ENCODE measurements around the gene AHI1. TPM values are rescaled to one million over a fixed set of nuclear protein-coding genes. Genes with fewer than 3 reads are reported as not detected.

The AHI1 gene
- total and polyA plus RNA-seq, 2 of the 13 experiments (the other 11 are each of a cell fraction or from before 2014, with no cell fraction given), result 7.2 to 18.6 TPM

GRCh38 chr6:135268740-135269139 is 228.8 kb downstream of the AHI1 start:
- H3K4me2 ChIP-seq (ENCODE audit: low read depth, low read length), result no peak overlapping the region
- no peaks in the 10 kb centered on the region for H3K79me2 ChIP-seq (ENCODE audit: insufficient read depth, low read length)
- WGBS (ENCODE audit: low lambda C conversion rate), result 85% methylated on average over 3 of the region's 3 CpGs
- in situ Hi-C loops (cut with HindIII; ENCODE audit: extremely low pct_ligation_motif_present, low pct_unique_long_range_greater_than_20kb) (no loop called here), intact Hi-C loops (cut with micrococcal nuclease; ENCODE audit: unreplicated experiment) (no loop called here)
- no peak overlapping the region for H3K27ac ChIP-seq (ENCODE audit: extremely low read length, insufficient read depth, low read length)
- ATAC-seq (no peak), FAIRE-seq (no peak), DNase-seq (ENCODE audit: low spot score) (no peak)
- peaks cover 35% of the 10 kb centered on the region for H3K4me1 ChIP-seq (ENCODE audit: insufficient read depth, low read length)
- TF ChIP-seq ZNF20 (CRISPR knock-in tag; IDR thresholded peaks at IDR 0.05), result no peak
- no peak for TF ChIP-seq ZSCAN29 (CRISPR knock-in tag; conservative IDR thresholded peaks at IDR 0.05)
- TF ChIP-seq SNAPC2 (CRISPR knock-in tag; IDR thresholded peaks at IDR 0.05), result no peak
- TF ChIP-seq ZNF274 (CRISPR knock-in tag; IDR thresholded peaks at IDR 0.05), result no peak
- no peak for TF ChIP-seq ZNF704 (CRISPR knock-in tag; IDR thresholded peaks at IDR 0.05; ENCODE audit: borderline replicate concordance)
- TF ChIP-seq NCOA5 (CRISPR knock-in tag; IDR thresholded peaks at IDR 0.05), result no peak
- TF ChIP-seq FOXO1 (CRISPR knock-in tag; IDR thresholded peaks at IDR 0.05), result no peak
- no peak for TF ChIP-seq GTF2F1 (IDR thresholded peaks at IDR 0.05; ENCODE audit: low read length)
- no peak for TF ChIP-seq JUN (CRISPR knock-in tag; IDR thresholded peaks at IDR 0.05)
- TF ChIP-seq PRMT3 (CRISPR knock-in tag; IDR thresholded peaks at IDR 0.05; ENCODE audit: borderline replicate concordance, low read depth), result no peak
- TF ChIP-seq CEBPZ (IDR thresholded peaks at IDR 0.05; ENCODE audit: low read length), result no peak
- TF ChIP-seq MED8 (CRISPR knock-in tag; IDR thresholded peaks at IDR 0.05; ENCODE audit: insufficient replicate concordance), result no peak
- TF ChIP-seq ZNF33A (CRISPR knock-in tag; IDR thresholded peaks at IDR 0.05; ENCODE audit: borderline replicate concordance), result no peak
- no TSS peak for BruUV-seq (replicated peaks)
- H3K4me3 ChIP-seq (replicated peaks in 1 of 3; ENCODE audit: insufficient read depth in 1 of 3, low read depth in 2 of 3, low read length in 3 of 3), result no peak overlapping the region
- no peaks in the 10 kb centered on the region for H3K9me3 ChIP-seq (ENCODE audit: low read length)
- no peak overlapping the region for H3K9ac ChIP-seq (ENCODE audit: insufficient read depth, low read depth, low read length)
- no peaks in the 10 kb centered on the region for H3K36me3 ChIP-seq (replicated peaks in 1 of 2; ENCODE audit: control insufficient read depth in 1 of 2, insufficient read depth in 2 of 2, low read length in 2 of 2)
- CTCF ChIA-PET (ENCODE audit: low intra/inter-chr PET ratio, low total read pairs), result no interaction called here
- no peaks in the 10 kb centered on the region for H4K20me1 ChIP-seq (ENCODE audit: insufficient read depth, low read length)
- POLR2A ChIA-PET, result no interaction called here
- H3K27me3 ChIP-seq (ENCODE audit: control insufficient read depth in 1 of 2, insufficient read depth in 2 of 2, low read length in 2 of 2), result peaks cover 0 to 2% of the 10 kb centered on the region in 2 experiments; a peak in 1 of 5 replicates
- no peak overlapping the region for H2AFZ ChIP-seq (ENCODE audit: low read length)
